GM19452 (cell line): ENCODE results near the gene ZNF831.

Experiments used
- ATAC-seq: cut with Tn5 transposase; IDR thresholded peaks from one replicate; pipeline ENCODE4 v1.9.1; 2021; ENCODE audit not compliant: unreplicated experiment

Gene ZNF831

GRCh38 chr20:59163631-59164530 is at the start of gene ZNF831:
Gene ZNF831, plus strand, starts transcription at chr20:59163821. Its CDS starts 27,199 bp downstream, at chr20:59191020.
- ATAC-seq: peak; percentile 52

- no peak for ATAC-seq
Measured at GRCh38 chr20:59117526-59117925, 46.1 kb upstream of the ZNF831 start.

- ATAC-seq: no peak
Measured at GRCh38 chr20:59118855-59119254, 44.8 kb upstream of the ZNF831 start.

GRCh38 chr20:59120491-59120890 is 43.1 kb upstream of the ZNF831 start:
- ATAC-seq: no peak

- no peak for ATAC-seq
Measured at GRCh38 chr20:59120919-59121318, 42.7 kb upstream of the ZNF831 start.

- ATAC-seq: no peak
Measured at GRCh38 chr20:59121714-59122565, 41.7 kb upstream of the ZNF831 start.

- ATAC-seq: no peak
Measured at GRCh38 chr20:59122566-59122919, 41.1 kb upstream of the ZNF831 start.

- ATAC-seq: no peak
Measured at GRCh38 chr20:59123011-59123677, 40.5 kb upstream of the ZNF831 start.

GRCh38 chr20:59123678-59124255 is 39.9 kb upstream of the ZNF831 start:
- ATAC-seq: no peak

GRCh38 chr20:59124296-59125029 is 39.2 kb upstream of the ZNF831 start:
- ATAC-seq: no peak

- no peak for ATAC-seq
Measured at GRCh38 chr20:59125332-59125731, 38.3 kb upstream of the ZNF831 start.

- ATAC-seq: no peak
Measured at GRCh38 chr20:59125836-59126235, 37.8 kb upstream of the ZNF831 start.

- no peak for ATAC-seq
Measured at GRCh38 chr20:59127839-59128238, 35.8 kb upstream of the ZNF831 start.

- ATAC-seq: no peak
Measured at GRCh38 chr20:59131551-59132285, 31.9 kb upstream of the ZNF831 start.

GRCh38 chr20:59134182-59134581 is 29.4 kb upstream of the ZNF831 start:
- ATAC-seq: no peak

- no peak for ATAC-seq
Measured at GRCh38 chr20:59135093-59135492, 28.5 kb upstream of the ZNF831 start.

GRCh38 chr20:59136027-59136426 is 27.6 kb upstream of the ZNF831 start:
- no peak for ATAC-seq

- ATAC-seq: no peak
Measured at GRCh38 chr20:59137532-59137931, 26.1 kb upstream of the ZNF831 start.

GRCh38 chr20:59138114-59138748 is 25.4 kb upstream of the ZNF831 start:
- ATAC-seq: no peak
